Measurements from ENCODE around the gene ANKRD9.
"Not testable (repeated sequence)": the region's sequence is repeated elsewhere in the genome, so short reads cannot be mapped to it uniquely, and the experiment has no call there.

ANKRD9 gene

GRCh38 chr14:102541771-102542170 lies 32.2 kb upstream of the ANKRD9 start:
- no peak overlapping the region for H3K4me3 ChIP-seq (ENCODE audit: control insufficient read depth, low read depth, low read length)
- no peak for TF ChIP-seq CTCF (IDR thresholded peaks at IDR 0.05; ENCODE audit: control insufficient read depth, insufficient read depth, low read depth, low read length, missing control alignments)
- DNase-seq (ENCODE audit: low read depth), result no peak

GRCh38 chr14:102541029-102541491 lies 31.5 kb upstream of the ANKRD9 start:
- not testable (repeated sequence) for DNase-seq (ENCODE audit: low read depth); H3K4me3 ChIP-seq (ENCODE audit: control insufficient read depth, low read depth, low read length)

- no peak overlapping the region for H3K4me3 ChIP-seq (ENCODE audit: control insufficient read depth, low read depth, low read length)
- TF ChIP-seq CTCF (IDR thresholded peaks at IDR 0.05; ENCODE audit: control insufficient read depth, insufficient read depth, low read depth, low read length, missing control alignments), result no peak
- no peak for DNase-seq (ENCODE audit: low read depth)
These were observed 30.9 kb upstream of the ANKRD9 start for GRCh38 chr14:102540315-102541028.

GRCh38 chr14:102539544-102540314 lies 30.2 kb upstream of the ANKRD9 start:
- no peak for TF ChIP-seq CTCF (IDR thresholded peaks at IDR 0.05; ENCODE audit: control insufficient read depth, insufficient read depth, low read depth, low read length, missing control alignments)
- H3K4me3 ChIP-seq (ENCODE audit: control insufficient read depth, low read depth, low read length), result no peak overlapping the region
- DNase-seq (ENCODE audit: low read depth), result no peak

- no peak for TF ChIP-seq CTCF (IDR thresholded peaks at IDR 0.05; ENCODE audit: control insufficient read depth, insufficient read depth, low read depth, low read length, missing control alignments)
- H3K4me3 ChIP-seq (ENCODE audit: control insufficient read depth, low read depth, low read length), result no peak overlapping the region
- no peak for DNase-seq (ENCODE audit: low read depth)
These were observed 29.3 kb upstream of the ANKRD9 start for GRCh38 chr14:102538602-102539543.

- H3K4me3 ChIP-seq (ENCODE audit: control insufficient read depth, low read depth, low read length), result no peak overlapping the region
- TF ChIP-seq CTCF (IDR thresholded peaks at IDR 0.05; ENCODE audit: control insufficient read depth, insufficient read depth, low read depth, low read length, missing control alignments), result no peak
- no peak for DNase-seq (ENCODE audit: low read depth)
These were observed 28.5 kb upstream of the ANKRD9 start for GRCh38 chr14:102537981-102538601.
